BLaER1 (cell line): ENCODE results near the gene PRR36.
"Not testable (repeated sequence)": the region's sequence is repeated elsewhere in the genome, so short reads cannot be mapped to it uniquely, and the experiment has no call there.

Source experiments
- H3K27ac ChIP-seq: shearing (Covaris generic); formaldehyde crosslinking; 2 replicates; pipeline ENCODE4 v1.8.1; 2022
- H3K27me3 ChIP-seq: shearing (Covaris generic); formaldehyde crosslinking; 2 replicates; pipeline ENCODE4 v1.8.1; 2022
- H3K36me3 ChIP-seq: shearing (Covaris generic); formaldehyde crosslinking; 2 replicates; pipeline ENCODE4 v1.8.1; 2022
- H3K4me1 ChIP-seq: shearing (Covaris generic); formaldehyde crosslinking; 2 replicates; pipeline ENCODE4 v1.8.1; 2022
- H3K4me2 ChIP-seq: shearing (Covaris generic); formaldehyde crosslinking; 2 replicates; pipeline ENCODE4 v1.8.1; 2022
- H3K4me3 ChIP-seq: shearing (Covaris generic); formaldehyde crosslinking; 2 replicates; pipeline ENCODE4 v1.8.1; 2022
- H3K9ac ChIP-seq: shearing (Covaris generic); formaldehyde crosslinking; 2 replicates; pipeline ENCODE4 v1.8.1; 2022
- H3K9me3 ChIP-seq: shearing (Covaris generic); formaldehyde crosslinking; 2 replicates; pipeline ENCODE4 v1.8.1; 2022
- H4K20me1 ChIP-seq: shearing (Covaris generic); formaldehyde crosslinking; 2 replicates; pipeline ENCODE4 v1.8.1; 2022
- Cebpa-rat ChIP-seq: shearing (Covaris generic); IDR thresholded peaks from 2 replicates; pipeline ENCODE4 v1.8.1; 2022

The PRR36 gene

DNA sequence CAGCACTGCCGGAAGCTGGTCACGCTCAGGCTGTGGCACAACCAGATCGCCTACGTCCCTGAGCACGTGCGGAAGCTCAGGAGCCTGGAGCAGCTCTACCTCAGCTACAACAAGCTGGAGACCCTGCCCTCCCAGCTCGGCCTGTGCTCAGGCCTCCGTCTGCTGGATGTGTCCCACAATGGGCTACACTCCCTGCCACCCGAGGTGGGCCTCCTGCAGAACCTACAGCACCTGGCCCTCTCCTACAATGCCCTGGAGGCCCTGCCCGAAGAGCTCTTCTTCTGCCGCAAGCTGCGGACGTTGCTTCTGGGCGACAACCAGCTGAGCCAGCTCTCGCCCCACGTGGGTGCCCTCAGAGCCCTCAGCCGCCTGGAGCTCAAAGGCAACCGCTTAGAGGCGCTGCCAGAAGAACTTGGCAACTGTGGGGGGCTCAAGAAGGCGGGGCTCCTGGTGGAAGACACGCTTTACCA is 26.2 kb upstream of the PRR36 start:
- peaks cover 14% of the 10 kb centered on the region for H4K20me1 ChIP-seq
- H3K27ac ChIP-seq: no peak overlapping the region
- H3K4me3 ChIP-seq: no peak overlapping the region
- no peaks in the 10 kb centered on the region for H3K36me3 ChIP-seq
- peaks cover 34% of the 10 kb centered on the region for H3K4me1 ChIP-seq
- no peaks in the 10 kb centered on the region for H3K9me3 ChIP-seq
- no peaks in the 10 kb centered on the region for H3K27me3 ChIP-seq
- H3K4me2 ChIP-seq: no peak overlapping the region
- no peak for TF ChIP-seq Cebpa-rat
- no peak overlapping the region for H3K9ac ChIP-seq

DNA sequence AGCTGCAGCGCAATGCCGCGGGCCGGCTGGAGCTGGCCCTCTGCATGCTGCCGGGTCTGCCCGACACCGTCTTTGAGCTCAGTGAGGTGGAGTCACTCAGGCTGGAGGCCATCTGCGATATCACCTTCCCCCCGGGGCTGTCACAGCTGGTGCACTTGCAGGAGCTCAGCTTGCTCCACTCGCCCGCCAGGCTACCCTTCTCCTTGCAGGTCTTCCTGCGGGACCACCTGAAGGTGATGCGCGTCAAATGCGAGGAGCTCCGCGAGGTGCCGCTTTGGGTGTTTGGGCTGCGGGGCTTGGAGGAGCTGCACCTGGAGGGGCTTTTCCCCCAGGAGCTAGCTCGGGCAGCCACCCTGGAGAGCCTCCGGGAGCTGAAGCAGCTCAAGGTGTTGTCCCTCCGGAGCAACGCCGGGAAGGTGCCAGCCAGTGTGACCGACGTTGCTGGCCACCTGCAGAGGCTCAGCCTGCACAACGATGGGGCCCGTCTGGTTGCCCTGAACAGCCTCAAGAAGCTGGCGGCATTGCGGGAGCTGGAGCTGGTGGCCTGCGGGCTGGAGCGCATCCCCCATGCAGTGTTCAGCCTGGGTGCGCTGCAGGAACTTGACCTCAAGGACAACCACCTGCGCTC is 25.7 kb upstream of the PRR36 start:
- no peaks in the 10 kb centered on the region for H3K27me3 ChIP-seq
- H3K4me1 ChIP-seq: peaks cover 28% of the 10 kb centered on the region
- no peak overlapping the region for H3K4me2 ChIP-seq
- no peak for TF ChIP-seq Cebpa-rat
- no peaks in the 10 kb centered on the region for H3K36me3 ChIP-seq
- no peak overlapping the region for H3K27ac ChIP-seq
- H3K9me3 ChIP-seq: no peaks in the 10 kb centered on the region
- peaks cover 9% of the 10 kb centered on the region for H4K20me1 ChIP-seq
- no peak overlapping the region for H3K4me3 ChIP-seq
- no peak overlapping the region for H3K9ac ChIP-seq

DNA sequence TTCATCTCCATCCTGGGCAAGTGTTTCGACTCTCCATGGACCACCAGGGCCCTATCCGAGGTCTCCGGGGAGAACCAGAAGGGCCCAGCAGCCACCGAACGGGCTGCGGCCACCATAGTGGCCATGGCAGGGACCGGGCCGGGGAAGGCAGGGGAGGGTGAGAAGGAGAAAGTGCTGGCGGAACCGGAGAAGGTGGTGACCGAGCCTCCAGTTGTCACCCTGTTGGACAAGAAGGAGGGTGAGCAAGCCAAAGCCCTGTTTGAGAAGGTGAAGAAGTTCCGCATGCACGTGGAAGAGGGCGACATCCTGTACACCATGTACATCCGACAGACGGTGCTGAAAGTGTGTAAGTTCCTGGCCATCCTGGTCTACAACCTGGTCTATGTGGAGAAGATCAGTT is 24.8 kb upstream of the PRR36 start:
- H3K4me2 ChIP-seq: no peak overlapping the region
- no peak for TF ChIP-seq Cebpa-rat
- no peak overlapping the region for H3K27ac ChIP-seq
- H4K20me1 ChIP-seq: no peaks in the 10 kb centered on the region
- no peaks in the 10 kb centered on the region for H3K36me3 ChIP-seq
- H3K9me3 ChIP-seq: no peaks in the 10 kb centered on the region
- H3K4me1 ChIP-seq: peaks cover 25% of the 10 kb centered on the region
- no peaks in the 10 kb centered on the region for H3K27me3 ChIP-seq
- no peak overlapping the region for H3K9ac ChIP-seq
- H3K4me3 ChIP-seq: no peak overlapping the region

DNA sequence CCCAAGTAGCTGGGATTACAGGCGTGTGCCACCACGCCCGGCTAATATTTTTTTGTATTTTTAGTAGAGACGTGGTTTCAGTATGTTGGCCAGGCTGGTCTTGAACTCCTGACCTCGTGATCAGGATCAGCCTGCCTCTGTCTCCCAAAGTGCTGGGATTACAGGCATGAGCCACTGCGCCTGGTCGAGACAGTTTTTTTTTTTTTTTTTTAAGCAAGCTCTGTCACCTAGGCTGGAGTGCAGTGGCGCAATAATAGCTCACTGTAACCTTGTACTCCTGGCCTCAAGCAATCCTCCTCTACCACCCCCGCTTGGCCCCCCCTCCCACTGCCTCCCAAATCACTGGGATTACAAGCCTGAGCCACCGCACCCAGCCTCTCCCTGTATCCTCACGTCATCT is 23.1 kb upstream of the PRR36 start:
- Histone ChIP-seq H3K27me3 (no peaks in the 10 kb centered on the region), H3K9ac (no peak overlapping the region), H4K20me1 (no peaks in the 10 kb centered on the region), H3K4me2 (no peak overlapping the region), H3K9me3 (no peaks in the 10 kb centered on the region), H3K4me1 (peaks cover 26% of the 10 kb centered on the region), H3K4me3 (no peak overlapping the region), H3K27ac (no peak overlapping the region), H3K36me3 (no peaks in the 10 kb centered on the region)
- no peak for TF ChIP-seq Cebpa-rat

DNA sequence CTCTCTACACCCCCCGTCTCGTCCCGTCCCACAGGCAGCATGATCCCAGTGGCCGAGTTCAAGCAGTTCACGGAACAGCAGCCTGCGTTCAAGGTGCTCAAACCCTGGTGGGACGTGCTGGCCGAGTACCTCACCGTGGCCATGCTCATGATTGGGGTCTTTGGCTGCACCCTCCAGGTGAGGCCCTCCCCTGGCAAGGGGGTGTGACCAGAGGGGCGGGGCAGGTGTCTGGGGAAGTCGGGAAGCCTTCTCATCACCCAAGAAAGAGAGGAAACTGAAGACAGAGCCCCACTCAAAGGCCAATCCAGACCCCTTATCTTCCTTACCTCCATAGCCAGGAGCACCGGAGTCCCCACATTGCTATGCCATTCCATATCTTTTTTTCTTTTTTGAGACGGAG is 21.4 kb upstream of the PRR36 start:
- H3K9ac ChIP-seq: no peak overlapping the region
- no peaks in the 10 kb centered on the region for H4K20me1 ChIP-seq
- no peak overlapping the region for H3K27ac ChIP-seq
- H3K4me2 ChIP-seq: no peak overlapping the region
- no peak overlapping the region for H3K4me3 ChIP-seq
- H3K4me1 ChIP-seq: peaks cover 40% of the 10 kb centered on the region
- H3K36me3 ChIP-seq: no peaks in the 10 kb centered on the region
- no peaks in the 10 kb centered on the region for H3K9me3 ChIP-seq
- no peaks in the 10 kb centered on the region for H3K27me3 ChIP-seq
- TF ChIP-seq Cebpa-rat: no peak

DNA sequence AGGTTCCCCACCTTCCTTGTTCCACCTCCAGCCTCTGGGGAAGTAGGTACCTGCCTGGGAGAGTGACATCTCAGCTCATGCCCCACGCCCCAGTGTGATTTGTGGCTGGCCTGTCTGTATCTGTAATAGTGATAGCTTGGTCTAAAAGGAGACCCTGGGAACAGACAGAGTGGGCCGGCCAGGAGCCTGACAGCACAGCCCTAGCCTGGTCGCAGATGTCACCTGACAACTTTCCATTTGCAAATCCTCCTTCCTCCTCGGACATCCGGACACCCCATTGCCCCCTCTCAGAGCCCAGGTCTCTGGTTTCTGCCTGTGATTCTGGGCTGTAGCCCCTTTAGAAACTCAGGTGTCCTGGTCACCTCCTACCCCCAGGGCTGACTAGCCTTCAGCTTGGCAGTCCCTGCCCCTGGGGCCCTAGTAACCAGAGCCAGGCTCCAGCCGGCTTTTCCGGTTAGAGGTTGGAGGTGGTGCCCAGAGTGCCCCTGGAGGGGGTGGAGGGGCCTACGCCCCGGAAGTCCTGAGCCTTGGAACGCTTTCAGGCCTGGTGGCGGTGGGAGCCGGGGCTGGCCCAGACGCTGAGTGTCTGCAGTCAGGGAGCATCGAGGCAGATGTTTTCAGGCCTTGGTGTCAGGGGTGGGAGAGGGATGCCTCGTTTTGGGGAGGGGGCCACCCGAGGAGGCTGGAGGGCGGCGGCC is 20.6 kb upstream of the PRR36 start:
- peaks cover 32% of the 10 kb centered on the region for H3K4me1 ChIP-seq
- no peaks in the 10 kb centered on the region for H3K27me3 ChIP-seq
- no peaks in the 10 kb centered on the region for H3K9me3 ChIP-seq
- H3K9ac ChIP-seq: no peak overlapping the region
- no peaks in the 10 kb centered on the region for H3K36me3 ChIP-seq
- H3K4me3 ChIP-seq: no peak overlapping the region
- H3K4me2 ChIP-seq: no peak overlapping the region
- H3K27ac ChIP-seq: 0 out of 2 replicates have a peak overlapping the region, but pooled peaks have one; percentile 4
- no peaks in the 10 kb centered on the region for H4K20me1 ChIP-seq
- no peak for TF ChIP-seq Cebpa-rat

DNA sequence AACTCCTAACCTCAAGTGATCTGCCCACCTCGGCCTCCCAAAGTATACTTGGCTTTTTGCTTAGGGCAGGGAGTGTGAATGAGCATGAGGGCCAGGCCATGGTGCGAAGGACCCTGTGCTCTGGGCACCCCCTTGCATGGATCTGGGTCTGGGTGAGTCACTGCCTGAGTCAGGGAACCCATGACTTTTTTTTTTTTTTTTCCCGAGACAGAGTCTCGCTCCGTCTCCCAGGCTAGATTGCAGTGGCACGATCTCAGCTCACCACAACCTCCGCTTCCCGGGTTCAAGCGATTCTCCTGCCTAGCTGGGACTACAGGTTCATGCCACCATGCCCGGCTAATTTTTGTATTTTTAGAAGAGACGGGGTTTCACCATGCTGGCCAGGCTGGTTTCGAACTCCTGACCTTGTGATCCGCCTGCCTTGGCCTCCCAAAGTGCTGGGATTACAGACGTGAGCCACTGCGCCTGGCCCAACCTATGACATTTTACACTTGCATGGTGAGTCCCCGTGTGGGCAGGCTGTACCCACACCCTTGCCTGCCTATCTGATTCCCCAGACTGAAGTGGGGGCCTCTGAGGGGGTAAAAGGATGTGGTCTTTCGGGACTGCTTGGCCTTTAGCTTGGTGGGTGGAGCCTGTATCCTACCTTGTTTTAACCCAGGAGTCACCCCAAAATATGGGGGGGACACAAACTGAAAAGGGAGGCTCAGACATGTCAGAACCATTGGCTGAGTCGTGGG is 19.3 kb upstream of the PRR36 start:
- H3K9ac ChIP-seq, H3K4me3 ChIP-seq, H3K27me3 ChIP-seq, H3K36me3 ChIP-seq, H3K27ac ChIP-seq, H3K9me3 ChIP-seq, H4K20me1 ChIP-seq, H3K4me2 ChIP-seq: not testable (repeated sequence)
- H3K4me1 ChIP-seq: peaks cover 29% of the 10 kb centered on the region

DNA sequence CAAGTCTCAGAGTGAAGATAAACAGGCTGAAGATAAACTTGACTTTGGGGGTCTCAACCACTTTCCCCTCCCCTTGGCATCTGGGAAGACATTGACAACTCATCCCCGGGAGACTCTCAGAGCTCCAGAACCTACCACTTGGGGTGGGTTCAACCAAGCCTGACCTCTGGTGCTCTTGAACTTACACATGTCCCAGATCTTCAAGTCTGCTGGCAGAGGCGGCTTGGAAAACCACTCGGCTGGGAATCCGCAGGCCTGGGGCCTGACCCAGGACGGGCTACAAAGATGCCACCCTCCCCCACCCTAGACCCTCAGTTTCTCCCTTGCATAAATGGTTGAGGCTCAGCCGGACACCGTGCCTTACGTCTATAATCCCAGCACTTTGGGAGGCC is 14.6 kb upstream of the PRR36 start:
- H3K27ac ChIP-seq: no peak overlapping the region
- no peaks in the 10 kb centered on the region for H3K36me3 ChIP-seq
- no peaks in the 10 kb centered on the region for H4K20me1 ChIP-seq
- H3K4me1 ChIP-seq: peaks cover 30% of the 10 kb centered on the region
- peaks cover 17% of the 10 kb centered on the region; the same call in 1 of the 2 replicates for H3K27me3 ChIP-seq
- no peaks in the 10 kb centered on the region for H3K9me3 ChIP-seq
- TF ChIP-seq Cebpa-rat: no peak
- no peak overlapping the region for H3K4me2 ChIP-seq
- no peak overlapping the region for H3K9ac ChIP-seq
- H3K4me3 ChIP-seq: no peak overlapping the region

DNA sequence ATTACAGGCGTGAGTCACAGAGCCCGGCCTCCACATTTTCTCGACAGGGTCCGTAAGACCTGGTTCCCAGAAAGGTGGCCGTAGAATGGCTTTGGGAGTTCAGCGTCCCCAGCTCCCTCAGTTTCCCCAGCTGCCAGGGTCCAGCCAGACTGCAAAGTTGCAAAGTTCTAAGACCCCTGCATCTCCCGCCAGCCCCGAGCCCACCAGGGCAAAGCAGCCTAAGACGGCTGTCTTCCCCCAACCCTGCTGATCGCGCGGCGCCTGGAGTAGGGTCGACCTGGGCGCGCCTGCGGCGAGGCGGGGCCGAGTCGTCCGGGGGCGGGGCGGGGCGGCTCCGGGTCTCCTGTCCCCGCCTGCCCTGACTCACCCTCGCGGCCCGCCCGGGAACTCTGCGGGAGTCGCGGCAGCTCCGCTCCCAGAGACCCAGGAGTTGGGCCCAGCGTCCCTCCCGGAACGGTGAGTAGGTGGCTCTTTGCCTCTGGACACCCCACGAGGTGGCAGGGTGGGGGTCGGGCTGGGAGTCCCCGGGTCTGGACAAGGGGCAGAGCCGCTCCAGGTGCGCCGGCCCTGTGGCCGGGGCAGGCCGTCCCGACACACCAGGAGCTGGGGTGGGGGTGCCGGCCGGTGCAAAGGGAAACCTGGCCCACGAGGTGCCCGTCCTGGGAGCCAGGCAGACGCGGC is 14.1 kb upstream of the PRR36 start, which contains the start of gene LRRC8E:
Gene LRRC8E (plus strand): TSS at position 366 of the 681 bp plus-strand sequence. CDS start 7,094 bp downstream, outside the sequence.
- no peaks in the 10 kb centered on the region for H3K36me3 ChIP-seq
- no peak within 1 kb of the TSS for H3K27ac ChIP-seq
- no peak within 1 kb of the TSS for H3K4me3 ChIP-seq
- H3K4me2 ChIP-seq: no peak within 1 kb of the TSS
- TF ChIP-seq Cebpa-rat: no peak
- no peaks in the 10 kb centered on the region for H3K9me3 ChIP-seq
- no peak within 1 kb of the TSS for H3K9ac ChIP-seq
- H4K20me1 ChIP-seq: no peaks in the 10 kb centered on the region
- peaks cover 17% of the 10 kb centered on the region; the same call in 1 of the 2 replicates for H3K27me3 ChIP-seq
- peaks cover 35% of the 10 kb centered on the region for H3K4me1 ChIP-seq
